Thoracic aorta (tissue), 2 donors: ENCODE results near the gene SH3RF2. TPM values are rescaled to one million over a fixed set of nuclear protein-coding genes. Genes with fewer than 3 reads are reported as not detected.
A peak's percentile ranks its signal among the peaks of the same experiment; 100 is the strongest.

Source experiments
- ATAC-seq: fragments of 150-250 bp; one replicate; pipeline ENCODE4 v1.8.0; 2017; ENCODE audit warnings: low read depth; ENCODE audit not compliant: insufficient number of reproducible peaks, low FRiP score
- DNase-seq: peaks from one replicate; pipeline ENCODE4 v3.0.0-alpha.2; 2020; ENCODE audit warnings: low spot score
- H3K27ac ChIP-seq, 2 donors: fragments of 200-600 bp; sonication (generic); 1 replicate in 1 of 2; 2 replicates in 1 of 2; pipeline ENCODE4 v1.5.1; 2016; ENCODE audit warnings: mild to moderate bottlenecking in 2 of 2, moderate library complexity in 2 of 2
- H3K27me3 ChIP-seq: fragments of 200-600 bp; sonication (generic); replicated peaks from 2 replicates; pipeline ENCODE4 v1.6.0; 2016; ENCODE audit warnings: mild to moderate bottlenecking; ENCODE audit not compliant: insufficient read depth
- H3K36me3 ChIP-seq: fragments of 200-600 bp; sonication (generic); one replicate; pipeline ENCODE4 v1.5.1; 2016
- H3K4me1 ChIP-seq, 2 donors: fragments of 200-600 bp; sonication (generic); 1 replicate in 1 of 2; 2 replicates in 1 of 2; pipeline versions ENCODE4 v1.5.1 to v1.6.0; 2016; ENCODE audit warnings: low read depth in 2 of 2, mild to moderate bottlenecking in 1 of 2; ENCODE audit not compliant: control insufficient read depth in 1 of 2
- H3K4me3 ChIP-seq: fragments of 200-600 bp; sonication (generic); 2 replicates; pipeline ENCODE4 v1.5.1; 2016; ENCODE audit warnings: mild to moderate bottlenecking
- H3K9me3 ChIP-seq: fragments of 200-600 bp; sonication (generic); 2 replicates; pipeline ENCODE4 v1.5.1; 2016
- total RNA-seq, 2 donors: library from RNA; depleted of rRNA; stranded (reverse); fragments of >200 nt; gene quantifications; one replicate each; pipeline versions ENCODE4 v1.1.0 to v1.2.3, GENCODE V29; 2016
- TF ChIP-seq, protein P1 (sequence below): fragments of 200-600 bp; sonication (generic); IDR thresholded peaks from one replicate; pipeline ENCODE4 v1.5.1; 2019; ENCODE audit warnings: antibody characterized with exemption

SH3RF2 gene
- total RNA-seq, 2 donors from 2014 or later, result 8.1 to 16.4 TPM

GRCh38 chr5:146039420-146039819 is 103.0 kb downstream of the SH3RF2 start:
- Histone ChIP-seq H3K9me3 (no peaks in the 10 kb centered on the region), H3K36me3 (no peaks in the 10 kb centered on the region), H3K4me3 (no peak overlapping the region), H3K27me3 (no peaks in the 10 kb centered on the region), H3K27ac (no peak overlapping the region), H3K4me1 (no peaks in the 10 kb centered on the region)
- DNase-seq, result no peak
- TF ChIP-seq, protein P1, sequence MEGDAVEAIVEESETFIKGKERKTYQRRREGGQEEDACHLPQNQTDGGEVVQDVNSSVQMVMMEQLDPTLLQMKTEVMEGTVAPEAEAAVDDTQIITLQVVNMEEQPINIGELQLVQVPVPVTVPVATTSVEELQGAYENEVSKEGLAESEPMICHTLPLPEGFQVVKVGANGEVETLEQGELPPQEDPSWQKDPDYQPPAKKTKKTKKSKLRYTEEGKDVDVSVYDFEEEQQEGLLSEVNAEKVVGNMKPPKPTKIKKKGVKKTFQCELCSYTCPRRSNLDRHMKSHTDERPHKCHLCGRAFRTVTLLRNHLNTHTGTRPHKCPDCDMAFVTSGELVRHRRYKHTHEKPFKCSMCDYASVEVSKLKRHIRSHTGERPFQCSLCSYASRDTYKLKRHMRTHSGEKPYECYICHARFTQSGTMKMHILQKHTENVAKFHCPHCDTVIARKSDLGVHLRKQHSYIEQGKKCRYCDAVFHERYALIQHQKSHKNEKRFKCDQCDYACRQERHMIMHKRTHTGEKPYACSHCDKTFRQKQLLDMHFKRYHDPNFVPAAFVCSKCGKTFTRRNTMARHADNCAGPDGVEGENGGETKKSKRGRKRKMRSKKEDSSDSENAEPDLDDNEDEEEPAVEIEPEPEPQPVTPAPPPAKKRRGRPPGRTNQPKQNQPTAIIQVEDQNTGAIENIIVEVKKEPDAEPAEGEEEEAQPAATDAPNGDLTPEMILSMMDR, result no peak
- no peak for ATAC-seq

DNA sequence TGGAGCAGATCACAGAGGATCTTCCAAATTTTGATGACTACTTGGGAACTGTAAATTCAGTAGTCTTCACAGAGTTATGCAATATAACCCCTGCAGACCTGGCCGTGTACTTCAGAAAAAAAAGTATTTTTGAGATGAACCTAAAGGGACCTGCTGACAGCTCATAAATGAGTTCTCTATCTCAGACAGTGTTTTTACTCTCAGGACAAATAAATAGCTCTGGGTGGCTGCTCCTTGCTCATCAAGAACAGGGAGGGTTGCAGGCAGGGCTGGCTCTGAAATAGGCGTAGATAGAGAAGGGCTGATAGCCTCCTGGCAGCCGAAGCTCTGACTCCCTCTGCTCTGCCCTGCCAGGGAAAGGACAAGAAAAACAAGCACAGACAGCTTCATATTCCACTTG is 104.1 kb downstream of the SH3RF2 start:
- Histone ChIP-seq H3K9me3 (no peaks in the 10 kb centered on the region), H3K4me1 (no peaks in the 10 kb centered on the region), H3K4me3 (no peak overlapping the region), H3K27ac (no peak overlapping the region), H3K27me3 (no peaks in the 10 kb centered on the region), H3K36me3 (no peaks in the 10 kb centered on the region)
- no peak for ATAC-seq
- DNase-seq, result no peak
- TF ChIP-seq, protein P1, result no peak

DNA sequence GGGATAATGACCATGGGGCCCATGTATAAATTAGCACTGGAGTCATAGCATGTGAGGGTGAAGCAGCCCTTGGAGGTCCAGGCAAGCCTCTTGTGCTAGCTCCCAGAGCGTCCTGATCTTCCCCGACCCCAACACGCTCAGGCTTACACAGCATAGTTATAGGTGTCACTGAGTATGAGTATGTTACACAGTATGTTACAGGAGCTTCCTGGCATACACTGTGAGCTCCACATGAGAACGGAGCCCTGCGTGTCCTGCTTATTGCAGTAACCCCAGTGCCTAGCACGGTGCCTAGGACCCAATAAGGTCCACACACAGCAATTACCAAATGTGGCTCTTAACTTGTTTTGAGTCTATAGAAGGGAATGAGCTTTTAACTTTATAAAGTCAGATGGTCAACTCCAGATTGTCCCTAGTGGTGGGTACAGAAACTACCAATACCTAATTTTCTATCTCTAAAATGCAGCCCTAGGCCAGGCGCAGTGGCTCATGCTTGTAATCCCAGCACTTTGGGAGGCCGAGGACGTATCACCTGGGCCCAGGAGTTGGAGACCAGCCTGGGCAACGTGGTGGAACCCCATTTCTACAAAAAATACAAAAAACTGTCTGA is 104.9 kb downstream of the SH3RF2 start:
- no peak for DNase-seq
- TF ChIP-seq, protein P1, result peak; percentile 46
- ATAC-seq, result no peak
- Histone ChIP-seq H3K27me3 (no peaks in the 10 kb centered on the region), H3K4me1 (no peaks in the 10 kb centered on the region), H3K4me3 (no peak overlapping the region), H3K9me3 (no peaks in the 10 kb centered on the region), H3K27ac (no peak overlapping the region), H3K36me3 (no peaks in the 10 kb centered on the region)

DNA sequence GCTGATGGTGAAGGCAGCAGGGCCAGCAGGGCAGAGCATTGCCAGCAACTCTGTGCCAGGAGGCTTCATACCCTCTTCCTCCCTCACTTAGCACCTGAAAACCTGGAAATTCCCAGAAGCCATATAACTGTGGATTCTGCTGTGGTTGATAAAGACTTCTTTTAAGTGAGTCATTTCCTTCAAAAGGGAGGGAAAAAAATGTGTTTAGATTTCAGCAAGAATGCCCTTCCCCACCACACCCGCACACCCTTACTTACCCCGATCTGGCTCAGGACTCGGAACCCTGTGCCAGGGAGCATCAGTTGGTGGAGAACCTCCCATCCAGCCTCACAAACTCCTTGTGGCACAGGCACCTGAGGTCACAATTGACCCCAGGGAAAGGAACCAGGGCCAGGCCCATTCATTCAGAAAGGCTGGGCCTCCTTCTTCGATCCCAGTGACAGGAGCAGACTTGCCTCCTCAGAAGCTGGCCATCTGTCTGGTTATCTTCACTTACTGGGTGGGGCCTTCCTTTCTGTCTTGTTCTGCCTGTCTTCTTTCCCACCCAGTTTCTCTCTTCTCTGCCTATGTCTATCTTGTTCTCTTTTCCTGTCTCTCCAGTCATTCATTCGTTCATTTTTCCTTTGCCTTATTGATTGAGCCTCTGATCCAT is 106.4 kb downstream of the SH3RF2 start:
- Histone ChIP-seq H3K4me1 (no peaks in the 10 kb centered on the region), H3K36me3 (no peaks in the 10 kb centered on the region), H3K9me3 (no peaks in the 10 kb centered on the region), H3K27me3 (no peaks in the 10 kb centered on the region), H3K4me3 (no peak overlapping the region), H3K27ac (no peak overlapping the region)
- TF ChIP-seq, protein P1, result no peak
- DNase-seq (no peak), ATAC-seq (no peak)

GRCh38 chr5:146043722-146044121 is 107.3 kb downstream of the SH3RF2 start:
- H3K4me1 ChIP-seq, result no peaks in the 10 kb centered on the region
- H3K27ac ChIP-seq, result no peak overlapping the region
- no peak overlapping the region for H3K4me3 ChIP-seq
- H3K36me3 ChIP-seq, result no peaks in the 10 kb centered on the region
- no peaks in the 10 kb centered on the region for H3K9me3 ChIP-seq
- no peak for ATAC-seq
- no peaks in the 10 kb centered on the region for H3K27me3 ChIP-seq
- TF ChIP-seq, protein P1, result no peak
- no peak for DNase-seq
